GM12864 (cell line): Measurements from ENCODE around the gene CEP72.

Experiments used
- DNase-seq: peaks from one replicate; pipeline ENCODE4 v3.0.0-alpha.2; 2011; ENCODE audit warnings: low read depth
- H3K4me3 ChIP-seq: 2 replicates; pipeline ENCODE4 v1.5.1; 2011; ENCODE audit warnings: mild to moderate bottlenecking, low read depth, low read length, control low read depth
- TF ChIP-seq, protein P1 (sequence below): IDR thresholded peaks from 2 replicates; pipeline ENCODE4 v1.5.1; 2011; ENCODE audit warnings: low read depth, mild to moderate bottlenecking, moderate library complexity, low read length, control low read depth, inconsistent platforms; ENCODE audit errors: missing control alignments

Gene CEP72

DNA sequence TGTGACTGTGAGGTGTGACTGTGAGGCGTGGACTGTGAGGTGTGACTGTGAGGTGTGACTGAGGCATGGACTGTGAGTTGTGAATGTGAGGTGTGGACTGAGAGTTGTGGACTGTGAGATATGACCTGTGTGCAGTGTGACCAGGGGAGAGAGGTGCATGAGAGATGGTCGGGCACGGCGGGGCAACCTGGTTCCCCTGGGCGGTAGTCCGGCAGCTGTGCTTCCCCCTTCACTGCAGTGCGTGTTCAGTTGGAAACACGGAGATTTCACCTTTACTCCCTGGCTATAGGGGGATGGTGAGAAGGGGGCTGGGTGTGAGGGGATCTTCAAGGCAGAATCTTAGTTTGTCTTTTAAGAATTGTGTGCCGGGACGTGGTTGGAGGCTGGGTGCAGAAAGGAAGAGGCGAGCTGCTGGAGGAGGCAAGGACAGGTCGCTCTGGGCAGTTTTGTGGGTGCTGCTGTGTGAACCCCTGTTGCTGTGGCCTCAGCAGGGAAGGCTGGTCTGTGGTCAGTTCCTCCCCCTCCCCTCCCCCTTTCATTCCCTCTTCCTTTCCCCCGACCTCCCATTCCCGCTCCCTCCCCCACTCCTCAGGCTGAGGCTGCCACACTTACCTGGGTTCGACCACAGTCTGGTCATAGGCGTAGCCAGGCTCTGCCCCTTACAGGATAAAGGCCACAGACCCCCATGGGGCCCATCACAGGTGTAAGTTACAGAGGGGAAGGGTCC is 39.3 kb downstream of the CEP72 start:
- TF ChIP-seq, protein P1, sequence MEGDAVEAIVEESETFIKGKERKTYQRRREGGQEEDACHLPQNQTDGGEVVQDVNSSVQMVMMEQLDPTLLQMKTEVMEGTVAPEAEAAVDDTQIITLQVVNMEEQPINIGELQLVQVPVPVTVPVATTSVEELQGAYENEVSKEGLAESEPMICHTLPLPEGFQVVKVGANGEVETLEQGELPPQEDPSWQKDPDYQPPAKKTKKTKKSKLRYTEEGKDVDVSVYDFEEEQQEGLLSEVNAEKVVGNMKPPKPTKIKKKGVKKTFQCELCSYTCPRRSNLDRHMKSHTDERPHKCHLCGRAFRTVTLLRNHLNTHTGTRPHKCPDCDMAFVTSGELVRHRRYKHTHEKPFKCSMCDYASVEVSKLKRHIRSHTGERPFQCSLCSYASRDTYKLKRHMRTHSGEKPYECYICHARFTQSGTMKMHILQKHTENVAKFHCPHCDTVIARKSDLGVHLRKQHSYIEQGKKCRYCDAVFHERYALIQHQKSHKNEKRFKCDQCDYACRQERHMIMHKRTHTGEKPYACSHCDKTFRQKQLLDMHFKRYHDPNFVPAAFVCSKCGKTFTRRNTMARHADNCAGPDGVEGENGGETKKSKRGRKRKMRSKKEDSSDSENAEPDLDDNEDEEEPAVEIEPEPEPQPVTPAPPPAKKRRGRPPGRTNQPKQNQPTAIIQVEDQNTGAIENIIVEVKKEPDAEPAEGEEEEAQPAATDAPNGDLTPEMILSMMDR, result no peak
- no peak for DNase-seq
- no peak overlapping the region for H3K4me3 ChIP-seq

DNA sequence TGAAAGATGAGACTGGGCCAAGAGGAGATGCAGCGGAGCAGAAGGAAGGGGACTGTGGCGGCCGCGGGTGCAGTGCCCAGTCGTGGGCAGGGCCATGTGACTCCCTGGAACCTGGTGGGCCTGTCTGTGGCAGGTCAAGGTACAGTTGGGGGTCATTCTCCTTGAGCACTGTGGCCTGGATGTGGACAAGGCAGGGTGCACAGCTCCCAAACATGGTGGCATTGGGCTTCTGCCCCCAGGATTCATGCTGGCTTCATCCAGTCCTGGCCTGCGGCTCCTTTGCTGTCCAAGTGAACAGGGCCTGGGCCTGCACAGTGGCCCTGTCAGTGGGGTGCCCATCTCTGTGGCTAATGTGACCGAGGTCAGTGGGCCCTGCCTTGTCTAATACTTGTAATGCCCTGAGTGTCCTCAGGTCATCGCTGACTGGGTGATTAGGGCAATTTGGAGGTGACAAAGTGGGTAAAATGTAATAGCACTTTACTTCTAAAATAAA is 39.9 kb downstream of the CEP72 start:
- TF ChIP-seq, protein P1, result no peak
- H3K4me3 ChIP-seq, result no peak overlapping the region
- no peak for DNase-seq

DNA sequence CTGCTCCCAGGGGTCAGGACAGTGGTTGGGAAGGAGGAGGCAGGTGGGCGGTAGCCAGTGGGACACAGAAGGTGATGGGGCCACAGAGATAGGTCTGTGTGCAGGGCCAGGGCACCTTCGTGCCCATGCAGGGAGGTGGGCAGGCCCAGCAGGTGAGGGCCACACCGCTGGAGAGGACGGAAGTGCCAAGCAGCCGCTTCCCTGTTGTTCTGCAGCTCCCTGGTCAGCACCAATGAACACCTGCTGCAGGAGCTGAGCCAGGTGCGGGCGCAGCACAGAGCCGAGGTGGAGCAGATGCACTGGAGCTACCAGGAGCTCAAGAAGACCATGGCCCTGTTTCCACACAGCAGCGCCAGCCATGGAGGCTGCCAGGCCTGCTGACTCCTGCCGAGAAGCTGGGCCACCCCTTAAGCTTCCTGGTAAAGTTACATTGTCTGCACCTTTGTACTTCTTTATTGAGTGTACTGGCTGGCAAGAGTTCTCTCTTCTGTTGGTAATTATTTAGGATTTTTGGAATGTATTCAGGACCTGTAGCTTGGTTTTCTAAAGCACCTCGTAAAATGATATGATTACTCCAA is 40.7 kb downstream of the CEP72 start:
- TF ChIP-seq, protein P1, result no peak
- no peak for DNase-seq
- H3K4me3 ChIP-seq, result no peak overlapping the region

DNA sequence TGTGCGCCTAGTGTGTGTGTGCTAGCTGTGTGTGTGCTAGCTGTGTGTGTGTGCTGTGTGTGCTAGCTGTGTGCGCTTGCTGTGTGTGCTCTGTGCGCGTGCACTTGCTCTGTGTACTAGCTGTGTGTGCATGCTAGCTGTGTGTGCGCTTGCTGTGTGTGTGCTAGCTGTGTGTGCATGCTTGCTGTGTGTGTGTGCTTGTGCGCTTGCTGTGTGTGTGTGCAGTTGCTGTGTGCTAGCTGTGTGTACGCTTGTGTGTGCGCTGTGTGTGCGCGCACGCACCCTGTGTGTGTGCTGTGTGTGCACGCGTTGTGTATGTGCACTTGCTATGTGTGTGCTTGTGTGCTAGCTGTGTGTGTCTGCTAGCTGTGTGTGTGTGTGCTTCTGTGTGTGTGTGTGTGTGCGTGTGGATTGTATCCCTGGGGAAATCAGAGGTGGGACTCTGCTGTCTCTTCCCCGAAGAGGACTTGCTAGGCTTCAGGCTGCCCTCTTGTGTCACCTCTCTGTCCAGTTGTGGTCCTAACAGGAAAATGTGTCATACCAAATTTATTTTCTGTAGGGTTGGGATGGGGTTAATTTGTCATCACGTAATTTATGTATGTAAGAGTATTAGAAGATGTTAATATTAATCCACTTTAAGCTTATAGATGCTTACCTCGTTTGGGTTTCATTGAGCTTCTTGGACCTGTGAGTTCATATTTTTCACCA is 42.1 kb downstream of the CEP72 start:
- H3K4me3 ChIP-seq, result no peak overlapping the region
- DNase-seq, result no peak
- TF ChIP-seq, protein P1, result no peak

DNA sequence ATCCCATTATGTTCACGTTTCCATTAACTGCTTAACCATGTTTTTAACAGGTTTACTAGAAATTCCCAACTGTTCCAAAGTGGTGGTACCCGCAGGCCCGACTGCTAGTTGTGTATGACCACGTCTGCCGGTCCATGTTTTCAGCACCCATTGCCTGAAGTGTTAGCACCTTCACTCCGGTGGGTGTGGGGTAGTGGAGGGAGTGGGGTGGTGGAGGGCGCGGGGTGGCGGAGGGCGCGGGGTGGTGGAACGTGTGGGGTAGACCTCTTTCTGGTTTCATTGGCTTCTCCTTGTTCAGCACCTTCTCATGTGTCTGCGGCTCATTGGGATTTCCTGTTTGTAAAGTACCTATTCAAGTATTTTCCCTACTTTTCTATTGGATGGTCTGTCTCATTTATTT is 43.3 kb downstream of the CEP72 start:
- TF ChIP-seq, protein P1, result no peak
- no peak overlapping the region for H3K4me3 ChIP-seq
- no peak for DNase-seq

DNA sequence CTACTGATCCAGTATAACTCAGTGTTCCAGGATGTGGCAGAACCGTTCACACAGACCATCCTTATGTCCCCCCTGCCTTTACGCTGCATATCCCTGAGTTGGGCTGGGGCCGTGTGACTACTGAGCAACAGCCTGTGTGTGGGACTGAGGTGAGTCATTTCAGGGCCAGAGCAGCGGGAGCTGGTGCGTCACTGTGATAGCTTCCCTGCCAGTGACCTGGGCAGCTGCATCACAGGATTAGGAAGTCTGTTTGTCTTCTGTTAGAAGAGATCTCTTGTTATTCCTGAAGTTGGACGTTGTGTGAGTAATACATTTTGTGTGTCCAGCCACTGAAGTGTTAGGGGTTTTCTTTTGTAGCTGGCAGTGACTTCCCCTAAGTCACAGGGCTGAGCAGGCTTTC is 45.4 kb downstream of the CEP72 start:
- no peak overlapping the region for H3K4me3 ChIP-seq
- DNase-seq, result no peak
- TF ChIP-seq, protein P1, result no peak
